ENCODE data around the gene OSBPL2. TPM values are rescaled to one million over a fixed set of nuclear protein-coding genes. Genes with fewer than 3 reads are reported as not detected.

Gene OSBPL2
- total RNA-seq, 2 experiments from 2014 or later = 23.6 to 24.3 TPM

- no peaks in the 10 kb centered on the region for H3K36me3 Mint-ChIP-seq (ENCODE audit: low read depth)
- H3K27ac Mint-ChIP-seq = no peak overlapping the region
- ATAC-seq = no peak
- no peak overlapping the region for H3K4me3 Mint-ChIP-seq
- no peaks in the 10 kb centered on the region for H3K9me3 Mint-ChIP-seq
- TF ChIP-seq CTCF (IDR thresholded peaks at IDR 0.05) = no peak
- POLR2A ChIA-PET = no interaction called here
- H3K27me3 Mint-ChIP-seq = no peaks in the 10 kb centered on the region
- CTCF ChIA-PET = no interaction called here
- intact Hi-C loops (cut with micrococcal nuclease) = no loop called here
- DNase-seq = no peak
- H3K4me1 Mint-ChIP-seq (ENCODE audit: low read depth) = peaks cover 23% of the 10 kb centered on the region
Measured at GRCh38 chr20:62248890-62249560, 10.7 kb downstream of the OSBPL2 start.

- POLR2A ChIA-PET = no interaction called here
- H3K27me3 Mint-ChIP-seq = no peaks in the 10 kb centered on the region
- intact Hi-C loops (cut with micrococcal nuclease) = no loop called here
- DNase-seq = no peak
- CTCF ChIA-PET = no interaction called here
- no peak overlapping the region for H3K4me3 Mint-ChIP-seq
- H3K36me3 Mint-ChIP-seq (ENCODE audit: low read depth) = no peaks in the 10 kb centered on the region
- ATAC-seq = no peak
- H3K4me1 Mint-ChIP-seq (ENCODE audit: low read depth) = peaks cover 15% of the 10 kb centered on the region
- no peaks in the 10 kb centered on the region for H3K9me3 Mint-ChIP-seq
- H3K27ac Mint-ChIP-seq = no peak overlapping the region
- no peak for TF ChIP-seq CTCF (IDR thresholded peaks at IDR 0.05)
Measured at GRCh38 chr20:62252342-62252966, 14.1 kb downstream of the OSBPL2 start.

GRCh38 chr20:62253398-62253797, 15.1 kb downstream of the OSBPL2 start:
- TF ChIP-seq CTCF (IDR thresholded peaks at IDR 0.05) = no peak
- ChIA-PET CTCF (no interaction called here), POLR2A (no interaction called here)
- Mint-ChIP-seq H3K4me1 (ENCODE audit: low read depth) (peaks cover 15% of the 10 kb centered on the region), H3K36me3 (ENCODE audit: low read depth) (no peaks in the 10 kb centered on the region), H3K4me3 (no peak overlapping the region), H3K27me3 (no peaks in the 10 kb centered on the region), H3K9me3 (no peaks in the 10 kb centered on the region), H3K27ac (no peak overlapping the region)
- ATAC-seq = no peak
- intact Hi-C loops (cut with micrococcal nuclease) = no loop called here
- no peak for DNase-seq

- Mint-ChIP-seq H3K9me3 (no peaks in the 10 kb centered on the region), H3K4me1 (ENCODE audit: low read depth) (peaks cover 15% of the 10 kb centered on the region), H3K27me3 (no peaks in the 10 kb centered on the region), H3K4me3 (no peak overlapping the region), H3K27ac (no peak overlapping the region), H3K36me3 (ENCODE audit: low read depth) (no peaks in the 10 kb centered on the region)
- ATAC-seq = no peak
- ChIA-PET POLR2A (no interaction called here), CTCF (no interaction called here)
- TF ChIP-seq CTCF (IDR thresholded peaks at IDR 0.05) = no peak
- intact Hi-C loops (cut with micrococcal nuclease) = no loop called here
- DNase-seq = no peak
Measured at GRCh38 chr20:62254021-62254724, 15.9 kb downstream of the OSBPL2 start.

GRCh38 chr20:62255976-62256375, 17.7 kb downstream of the OSBPL2 start:
- TF ChIP-seq CTCF (IDR thresholded peaks at IDR 0.05) = no peak
- DNase-seq = no peak
- Mint-ChIP-seq H3K4me1 (ENCODE audit: low read depth) (peaks cover 9% of the 10 kb centered on the region), H3K9me3 (no peaks in the 10 kb centered on the region), H3K27me3 (no peaks in the 10 kb centered on the region), H3K36me3 (ENCODE audit: low read depth) (no peaks in the 10 kb centered on the region), H3K27ac (no peak overlapping the region), H3K4me3 (no peak overlapping the region)
- ChIA-PET POLR2A (no interaction called here), CTCF (no interaction called here)
- ATAC-seq = no peak
- intact Hi-C loops (cut with micrococcal nuclease) = no loop called here

Data from activated CD8-positive, alpha-beta T cell treated with anti-CD3 and anti-CD28 coated beads for 36 hours (primary cell).